UCSD-AML1 (cell line): ENCODE measurements around the gene UQCRHL.
A peak's percentile ranks its signal among the peaks of the same experiment; 100 is the strongest.
"Not testable (repeated sequence)": the region's sequence is repeated elsewhere in the genome, so short reads cannot be mapped to it uniquely, and the experiment has no call there.

Experiments used
- DNase-seq: peaks from one replicate; lab custom pipeline; 2025; ENCODE audit not compliant: unreplicated experiment; lab: John Stamatoyannopoulos, UW

The UQCRHL gene

DNA sequence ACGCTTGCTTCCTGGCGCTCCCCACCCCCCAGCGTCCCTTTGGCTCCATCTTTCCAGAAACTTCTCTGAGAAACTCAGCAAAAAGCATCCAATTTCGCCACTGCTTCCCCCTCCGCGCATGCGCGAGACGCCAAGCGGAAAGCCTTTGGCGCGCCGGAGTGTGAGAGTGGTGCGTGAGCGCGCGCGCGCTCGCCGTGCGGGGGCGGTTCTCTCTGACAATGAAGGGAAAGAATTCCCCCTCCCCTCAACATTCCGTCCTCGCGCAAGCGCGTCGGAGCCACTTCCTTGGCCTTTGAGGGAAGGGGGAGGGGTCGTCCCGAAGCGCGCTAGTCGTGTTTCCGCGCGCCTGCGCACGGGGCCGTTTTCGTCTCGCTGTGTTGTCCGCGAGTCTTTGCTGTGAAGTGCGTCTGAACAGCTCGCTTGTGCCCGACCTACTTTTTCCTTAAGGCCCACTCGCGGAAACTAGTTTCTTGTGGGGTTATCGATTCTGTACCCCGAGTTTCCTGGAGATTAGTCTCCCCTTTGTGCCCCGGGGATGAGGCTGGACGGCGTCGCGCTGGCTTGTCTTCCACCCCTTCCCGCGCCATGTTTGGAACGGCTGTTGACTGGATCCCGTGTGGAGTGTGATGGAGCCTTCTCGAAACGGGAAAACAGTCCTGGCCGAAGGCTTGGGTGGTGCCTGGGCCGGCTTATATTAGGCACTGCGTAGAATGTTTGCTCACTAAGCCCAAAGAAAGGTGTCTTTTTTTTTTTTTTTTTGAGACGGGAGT lies 28.5 kb upstream of the UQCRHL start:
- DNase-seq: peak; percentile 100

DNA sequence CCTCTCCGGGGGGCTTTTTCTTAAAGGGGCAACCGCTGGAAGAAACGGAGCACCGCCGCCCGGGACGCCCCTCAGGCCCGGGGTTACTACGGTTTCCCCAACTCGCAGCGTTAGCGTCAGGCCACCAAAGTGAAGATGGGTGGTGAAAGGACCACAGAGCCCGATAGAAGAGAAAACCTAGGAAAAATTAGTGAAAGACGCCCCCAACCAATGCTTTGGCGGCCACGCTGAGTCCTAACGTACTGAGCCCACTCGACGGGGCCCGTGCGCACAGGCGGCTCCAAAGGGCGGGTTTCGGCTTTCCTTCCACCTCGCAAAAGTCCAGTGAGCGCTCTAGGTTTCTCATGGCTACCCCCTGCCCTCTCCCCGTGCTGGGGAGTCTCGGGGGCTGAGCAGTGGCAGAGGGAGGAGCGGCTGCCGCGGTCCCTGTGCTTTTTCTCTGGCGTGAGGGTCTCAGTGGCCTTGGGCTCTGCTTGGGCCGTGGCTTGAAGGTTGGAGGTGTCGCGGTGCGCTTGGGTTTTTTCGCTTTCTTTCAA lies 27.8 kb upstream of the UQCRHL start:
- DNase-seq: no peak

GRCh38 chr1:15834406-15835204 lies 27.2 kb upstream of the UQCRHL start:
- peak; percentile 93 for DNase-seq

- DNase-seq: no peak
Observed at GRCh38 chr1:15833842-15834405, 26.5 kb upstream of the UQCRHL start.

- peak; percentile 62 for DNase-seq
Observed at GRCh38 chr1:15833069-15833679, 25.7 kb upstream of the UQCRHL start.

DNA sequence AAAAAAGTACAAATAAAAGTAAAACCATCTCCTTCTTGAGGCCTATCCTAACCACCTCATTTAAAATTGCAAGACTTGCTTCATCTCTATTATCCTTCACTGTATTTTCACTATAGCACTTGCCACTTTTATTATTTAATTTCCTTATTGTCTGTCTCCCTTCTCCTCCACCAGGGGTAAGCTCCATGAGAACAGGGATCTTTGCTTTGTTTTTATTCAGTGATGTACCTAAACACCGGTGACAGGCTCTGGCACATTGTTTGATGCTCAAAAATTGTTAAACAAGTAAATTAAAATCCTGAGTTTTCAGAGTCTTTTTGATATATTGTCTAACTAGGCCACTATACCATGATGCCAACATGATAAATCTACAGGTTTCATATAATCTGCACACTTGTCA lies 22.8 kb upstream of the UQCRHL start:
- no peak for DNase-seq

DNA sequence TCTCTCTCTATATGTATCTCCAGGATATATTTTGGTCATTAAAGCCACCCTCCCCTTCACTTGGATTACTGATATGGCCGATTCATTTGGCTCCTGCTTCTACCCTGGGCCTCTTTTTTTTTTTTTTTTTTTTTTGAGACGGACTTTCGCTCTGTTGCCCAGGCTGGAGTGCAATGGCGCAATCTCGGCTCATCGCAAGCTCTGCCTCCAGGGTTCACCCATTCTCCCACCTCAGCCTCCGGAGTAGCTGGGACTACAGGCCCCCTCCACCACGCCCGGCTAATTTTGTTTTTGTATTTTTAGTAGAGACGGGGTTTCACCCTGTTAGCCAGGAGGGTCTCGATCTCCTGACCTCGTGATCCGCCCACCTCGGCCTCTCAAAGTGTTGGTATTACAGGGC lies 21.5 kb upstream of the UQCRHL start:
- DNase-seq: not testable (repeated sequence)

GRCh38 chr1:15827567-15827966 lies 20.1 kb upstream of the UQCRHL start:
- DNase-seq: not testable (repeated sequence)

DNA sequence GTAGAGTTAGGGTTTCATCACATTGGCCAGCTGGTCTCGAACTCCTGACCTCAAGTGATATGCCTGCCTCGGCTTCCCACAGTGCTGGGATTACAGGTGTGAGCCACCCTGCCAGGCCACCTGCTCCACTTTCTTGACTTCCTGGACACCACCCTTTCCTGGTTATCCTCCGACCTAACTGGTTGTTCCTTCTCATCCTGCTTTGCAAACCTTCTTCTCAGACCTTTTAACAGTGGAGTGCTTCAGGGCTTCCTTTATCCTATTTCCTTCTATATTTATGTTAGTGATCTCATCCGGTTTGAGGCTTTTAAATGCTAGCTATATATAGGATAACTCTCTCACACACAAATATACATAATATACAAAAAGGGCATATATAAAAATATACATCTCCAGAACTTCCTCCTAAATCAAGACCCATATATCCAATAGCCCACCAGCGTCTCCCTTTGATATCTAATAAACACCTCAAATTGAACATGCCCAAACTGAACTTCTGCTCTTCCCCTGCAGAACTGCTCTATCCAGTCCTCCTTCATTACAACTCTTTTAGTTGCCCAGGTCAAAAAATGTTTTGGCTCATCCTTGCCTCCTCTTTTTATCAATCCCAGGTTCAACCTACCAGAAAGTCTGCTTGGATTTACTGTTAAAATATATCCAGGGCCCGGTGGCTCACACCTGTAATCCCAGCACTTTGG lies 19.5 kb upstream of the UQCRHL start:
- no peak for DNase-seq

- no peak for DNase-seq
Observed at GRCh38 chr1:15825800-15826199, 18.4 kb upstream of the UQCRHL start.

DNA sequence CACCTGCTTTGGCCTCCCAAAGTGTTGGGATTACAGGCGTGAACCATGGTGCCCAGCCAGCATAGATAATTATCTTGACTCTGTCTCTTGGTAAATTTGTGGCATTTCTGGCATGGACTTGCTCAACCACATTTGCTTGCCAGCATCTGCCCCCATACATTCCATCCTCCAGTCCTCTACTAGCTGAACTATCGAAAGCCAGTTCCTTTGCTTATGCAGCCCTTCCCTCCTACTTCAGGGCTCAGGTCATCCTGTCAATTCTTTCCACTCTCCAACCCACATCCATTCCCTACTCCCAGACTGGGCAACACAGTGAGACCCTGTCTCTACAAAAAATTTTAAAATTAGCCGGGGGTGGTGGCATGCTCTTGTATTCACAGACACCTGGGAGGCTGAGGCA lies 13.0 kb upstream of the UQCRHL start:
- DNase-seq: no peak

DNA sequence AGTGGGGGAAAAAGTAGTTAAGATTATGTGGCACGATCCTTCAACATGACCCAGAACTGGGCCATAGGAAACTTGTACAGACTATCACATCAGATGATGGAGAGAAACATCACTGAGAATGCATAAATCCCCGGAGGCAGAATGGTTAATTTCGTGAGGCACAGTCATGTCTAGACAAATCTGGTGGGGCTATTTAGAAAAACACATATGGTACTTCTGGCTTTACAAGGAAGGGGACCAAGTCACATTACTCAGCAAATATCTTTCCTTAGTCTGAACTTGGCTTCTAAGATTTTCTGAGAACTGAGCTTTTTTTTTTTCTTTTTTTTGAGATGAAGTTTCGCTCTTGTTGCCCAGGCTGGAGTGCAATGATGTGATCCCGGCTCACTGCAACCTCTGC lies 9.2 kb upstream of the UQCRHL start:
- DNase-seq: no peak

GRCh38 chr1:15810073-15810472 lies 2.6 kb upstream of the UQCRHL start:
- no peak for DNase-seq

GRCh38 chr1:15808955-15809354 lies 1.5 kb upstream of the UQCRHL start:
- DNase-seq: no peak

DNA sequence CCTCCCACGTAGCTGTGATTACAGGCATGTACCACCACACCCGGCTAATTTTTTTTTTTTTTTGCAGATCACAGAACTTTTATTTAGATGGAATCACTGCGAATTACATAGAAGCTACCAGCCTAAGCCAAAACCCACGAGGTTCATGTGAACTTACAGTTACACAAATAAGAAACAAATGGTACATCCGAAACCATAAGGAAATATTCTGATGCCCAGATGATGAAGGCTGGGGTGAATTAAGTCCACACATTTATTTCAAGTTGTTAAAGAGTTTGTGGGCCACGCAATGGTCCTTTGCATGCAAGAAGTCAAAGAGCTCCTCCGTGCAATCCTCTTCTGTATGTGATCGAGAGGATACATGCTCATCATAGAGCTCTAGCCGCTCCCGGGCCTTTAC lies 328 bp downstream of the UQCRHL start:
- no peak for DNase-seq

- no peak for DNase-seq
Observed at GRCh38 chr1:15804060-15804459, 3.4 kb downstream of the UQCRHL start.

GRCh38 chr1:15803380-15803779 lies 4.1 kb downstream of the UQCRHL start:
- DNase-seq: no peak

DNA sequence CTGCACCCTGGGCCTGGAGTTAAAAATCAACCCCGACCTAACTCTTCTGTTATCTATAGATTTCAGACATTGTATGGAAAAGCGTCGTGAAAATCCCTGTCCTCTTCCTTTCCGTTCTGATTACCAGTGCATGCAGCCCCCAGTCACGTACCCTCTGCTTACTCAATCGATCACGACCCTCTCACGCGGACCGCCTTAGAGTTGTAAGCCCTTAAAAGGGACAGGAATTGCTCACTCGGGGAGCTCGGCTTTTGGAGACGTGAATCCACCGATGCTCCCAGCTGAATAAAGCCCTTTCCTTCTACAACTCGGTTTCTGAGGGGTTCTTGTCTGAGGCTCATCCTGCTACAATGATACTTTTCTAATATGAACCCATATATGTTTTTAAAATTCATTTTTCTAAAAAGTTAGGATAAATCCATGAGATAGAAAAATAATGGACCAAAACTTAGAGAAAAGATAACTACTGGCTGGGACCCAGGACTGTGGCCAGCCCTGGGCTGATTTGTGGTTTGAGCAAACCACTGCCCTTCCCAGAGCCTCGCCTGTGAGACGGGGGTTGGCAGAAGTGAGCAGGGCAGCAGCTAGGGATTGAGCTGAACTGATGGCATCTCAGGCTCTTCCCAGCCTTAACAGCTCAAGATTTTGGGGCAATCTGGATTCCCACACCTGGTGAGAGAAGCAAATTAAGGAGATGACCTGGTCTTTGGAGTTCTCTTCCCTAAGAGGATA lies 5.0 kb downstream of the UQCRHL start:
- peak; percentile 20 for DNase-seq

DNA sequence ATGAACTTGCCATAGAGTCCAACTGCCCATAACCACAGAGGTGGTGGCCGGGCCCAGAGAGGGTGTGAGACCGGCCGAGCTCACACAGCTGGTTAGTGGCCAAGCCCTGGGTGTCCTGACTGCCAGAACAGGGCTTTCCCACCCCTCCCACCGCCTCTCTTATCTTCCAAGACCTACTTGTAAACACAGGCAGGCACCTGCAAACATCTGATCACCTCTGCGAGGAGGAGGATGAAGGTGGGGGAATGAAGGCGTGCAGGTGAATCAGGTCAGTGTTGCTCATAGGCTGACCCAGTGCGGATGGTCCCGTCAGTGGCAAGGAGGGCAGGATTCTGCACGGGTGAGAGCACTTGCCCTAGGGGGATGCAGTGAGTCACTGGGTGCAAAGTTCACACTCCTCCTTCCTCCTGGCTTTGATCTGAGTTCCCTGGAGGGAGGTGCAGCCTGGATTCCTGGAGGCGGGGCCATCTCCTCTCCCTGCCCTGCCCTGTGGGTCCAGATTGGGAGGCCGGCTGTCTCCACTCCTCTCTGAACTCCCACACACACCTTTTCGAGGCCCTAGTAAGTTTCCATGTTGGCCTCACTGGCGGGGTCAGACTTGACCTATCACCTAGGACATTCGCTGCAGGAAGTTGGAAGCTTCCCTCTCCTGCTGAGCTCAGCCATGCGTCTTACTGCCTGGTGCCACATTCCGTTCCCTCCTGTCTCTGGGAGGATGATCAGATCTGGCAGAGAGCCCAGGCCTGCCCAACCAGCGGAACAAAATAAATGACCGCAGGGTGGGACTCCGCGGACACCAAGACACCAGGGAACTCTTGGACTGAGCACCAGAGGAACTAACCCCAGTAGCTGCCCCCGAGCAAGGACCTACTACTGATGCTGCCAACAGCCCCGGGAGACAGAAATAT lies 7.3 kb downstream of the UQCRHL start:
- DNase-seq: no peak
